Esophagus (tissue), 2 donors: ENCODE measurements around the gene MX1. TPM values are rescaled to one million over a fixed set of nuclear protein-coding genes. Genes with fewer than 3 reads are reported as not detected.

Experiments
- H3K27ac ChIP-seq, 2 donors: one replicate each; pipeline ENCODE4 v1.5.1; 2013; ENCODE audit warnings: low read depth in 2 of 2, mild to moderate bottlenecking in 2 of 2, inconsistent platforms in 1 of 2, low read length in 1 of 2, moderate library complexity in 1 of 2
- H3K27me3 ChIP-seq, 2 donors: one replicate each; pipeline ENCODE4 v1.6.1; 2013; ENCODE audit warnings: low read length in 2 of 2, control low read depth in 1 of 2, mild to moderate bottlenecking in 1 of 2; ENCODE audit not compliant: insufficient read depth in 2 of 2, control insufficient read depth in 1 of 2
- H3K36me3 ChIP-seq, 2 donors: one replicate each; pipeline ENCODE4 v1.6.1; 2013; ENCODE audit warnings: low read length in 1 of 2; ENCODE audit not compliant: control insufficient read depth in 2 of 2, insufficient read depth in 2 of 2
- H3K4me1 ChIP-seq, 2 donors: one replicate each; pipeline ENCODE4 v1.6.1; 2013; ENCODE audit warnings: low read length in 1 of 2; ENCODE audit not compliant: control insufficient read depth in 2 of 2, insufficient read depth in 2 of 2
- H3K4me3 ChIP-seq, 2 donors: one replicate each; pipeline ENCODE4 v1.5.1; 2013; ENCODE audit warnings: low read length in 2 of 2, mild to moderate bottlenecking in 2 of 2, low read depth in 1 of 2, moderate library complexity in 1 of 2
- H3K9me3 ChIP-seq, 2 donors: one replicate each; pipeline ENCODE4 v1.6.1; 2013; ENCODE audit warnings: mild to moderate bottlenecking in 2 of 2, low read depth in 1 of 2, low read length in 1 of 2, moderate library complexity in 1 of 2; ENCODE audit not compliant: control insufficient read depth in 2 of 2, insufficient read depth in 1 of 2
- WGBS, 2 donors: extraction: QIAGEN DNeasy Blood & Tissue Kit; methylation state at CpG; one replicate each; pipeline ENCODE4 v1.1.7; 2013; 5-methylcytosine and 5-hydroxymethylcytosine counted together
- polyA plus RNA-seq, 2 donors: library from polyadenylated mRNA; stranded (reverse); fragments of 200-250 nt; gene quantifications; one replicate each; pipeline ENCODE4 v1.2.3, GENCODE V29; 2013
- donor health status: healthy with polysubstance abuse.
- donor health status: Bipolar disorder and iron deficiency.

MX1 gene, protein sequence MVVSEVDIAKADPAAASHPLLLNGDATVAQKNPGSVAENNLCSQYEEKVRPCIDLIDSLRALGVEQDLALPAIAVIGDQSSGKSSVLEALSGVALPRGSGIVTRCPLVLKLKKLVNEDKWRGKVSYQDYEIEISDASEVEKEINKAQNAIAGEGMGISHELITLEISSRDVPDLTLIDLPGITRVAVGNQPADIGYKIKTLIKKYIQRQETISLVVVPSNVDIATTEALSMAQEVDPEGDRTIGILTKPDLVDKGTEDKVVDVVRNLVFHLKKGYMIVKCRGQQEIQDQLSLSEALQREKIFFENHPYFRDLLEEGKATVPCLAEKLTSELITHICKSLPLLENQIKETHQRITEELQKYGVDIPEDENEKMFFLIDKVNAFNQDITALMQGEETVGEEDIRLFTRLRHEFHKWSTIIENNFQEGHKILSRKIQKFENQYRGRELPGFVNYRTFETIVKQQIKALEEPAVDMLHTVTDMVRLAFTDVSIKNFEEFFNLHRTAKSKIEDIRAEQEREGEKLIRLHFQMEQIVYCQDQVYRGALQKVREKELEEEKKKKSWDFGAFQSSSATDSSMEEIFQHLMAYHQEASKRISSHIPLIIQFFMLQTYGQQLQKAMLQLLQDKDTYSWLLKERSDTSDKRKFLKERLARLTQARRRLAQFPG
- 10 to 100 TPM; 17.3 to 25.4 TPM for polyA plus RNA-seq

DNA sequence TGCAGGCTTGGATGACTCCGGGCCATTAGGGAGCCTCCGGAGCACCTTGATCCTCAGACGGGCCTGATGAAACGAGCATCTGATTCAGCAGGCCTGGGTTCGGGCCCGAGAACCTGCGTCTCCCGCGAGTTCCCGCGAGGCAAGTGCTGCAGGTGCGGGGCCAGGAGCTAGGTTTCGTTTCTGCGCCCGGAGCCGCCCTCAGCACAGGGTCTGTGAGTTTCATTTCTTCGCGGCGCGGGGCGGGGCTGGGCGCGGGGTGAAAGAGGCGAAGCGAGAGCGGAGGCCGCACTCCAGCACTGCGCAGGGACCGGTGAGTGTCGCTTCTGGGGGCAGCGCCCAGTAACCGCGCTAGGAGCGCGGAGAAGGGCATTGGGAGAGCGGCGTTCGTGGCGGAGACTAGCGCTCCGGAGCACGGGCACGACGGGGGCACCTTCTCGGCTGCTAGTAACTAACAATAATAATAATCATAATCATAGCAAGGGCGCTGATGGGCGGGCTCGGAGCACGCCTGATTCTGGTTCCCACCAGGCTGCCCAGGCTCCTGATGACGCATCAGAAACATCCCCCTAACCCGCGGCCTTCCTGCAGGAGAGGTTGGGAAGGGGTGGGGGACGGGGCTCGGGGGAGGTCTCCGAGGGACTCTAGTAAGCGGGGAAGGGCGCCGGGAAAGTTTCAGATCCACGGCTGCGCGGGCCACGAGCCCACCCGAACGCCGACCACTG is at the start of gene MX1:
MX1 (plus strand) TSS at position 286 of the 722 bp plus-strand sequence. CDS start 5,832 bp downstream, outside the sequence.
- Histone ChIP-seq H3K9me3 (no peaks in the 10 kb centered on the region), H3K4me3 (peak within 1 kb of the TSS; percentile 64 to 71), H3K27me3 (no peaks in the 10 kb centered on the region), H3K4me1 (peaks cover 2 to 5% of the 10 kb centered on the region in 2 donors), H3K27ac (peak within 1 kb of the TSS; percentile 54 to 65), H3K36me3 (no peaks in the 10 kb centered on the region)
- WGBS, 2 donors, result 1% methylated on average over 65 of the region's 65 CpGs

DNA sequence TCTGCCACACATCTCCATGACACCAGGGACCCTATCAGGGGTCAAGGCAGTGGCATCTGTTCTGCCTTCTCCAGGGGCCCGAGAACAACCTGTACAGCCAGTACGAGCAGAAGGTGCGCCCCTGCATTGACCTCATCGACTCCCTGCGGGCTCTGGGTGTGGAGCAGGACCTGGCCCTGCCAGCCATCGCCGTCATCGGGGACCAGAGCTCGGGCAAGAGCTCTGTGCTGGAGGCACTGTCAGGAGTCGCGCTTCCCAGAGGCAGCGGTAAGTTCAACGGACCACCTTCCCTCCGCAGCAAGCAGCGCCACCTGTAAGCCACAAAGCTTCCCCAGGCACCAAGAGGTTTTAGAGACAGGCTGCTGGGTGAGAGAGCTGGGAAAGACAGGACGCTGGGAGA is 48.3 kb upstream of the MX1 start:
- Histone ChIP-seq H3K27ac (peak overlapping the region in 1 of 2 donors; percentile 82), H3K36me3 (peaks cover 0 to 6% of the 10 kb centered on the region in 2 donors)
- 71 to 75% methylated on average over 16 of the region's 16 CpGs for WGBS, 2 donors

DNA sequence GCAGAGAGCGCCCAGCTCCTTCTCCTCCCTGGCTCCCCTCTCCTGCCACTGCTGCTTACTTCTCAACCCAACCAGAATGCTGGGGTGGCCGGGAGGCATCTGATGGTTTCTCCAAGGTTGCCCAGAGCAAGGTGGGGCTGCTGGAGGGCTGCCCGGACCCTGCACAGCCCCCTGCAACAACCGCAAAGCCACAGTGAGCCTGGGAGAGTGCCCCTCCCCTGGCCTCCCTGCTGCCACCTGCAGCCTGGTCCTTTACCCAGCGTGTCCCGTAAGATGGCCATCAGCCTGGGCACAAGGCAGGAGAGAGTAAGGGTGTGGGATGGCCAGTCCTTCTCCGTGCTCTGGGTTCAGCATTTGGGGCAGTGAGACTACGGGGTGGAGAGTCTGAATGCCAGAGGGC is 47.2 kb upstream of the MX1 start:
- H3K36me3 ChIP-seq, result peaks cover 0 to 6% of the 10 kb centered on the region in 2 donors
- H3K4me1 ChIP-seq, result peaks cover 4 to 21% of the 10 kb centered on the region in 2 donors
- H3K27ac ChIP-seq, result no peak overlapping the region
- 88 to 91% methylated on average over 8 of the region's 8 CpGs for WGBS, 2 donors
- H3K9me3 ChIP-seq, result no peaks in the 10 kb centered on the region
- H3K4me3 ChIP-seq, result no peak overlapping the region
- H3K27me3 ChIP-seq, result no peaks in the 10 kb centered on the region

More for the DNA sequence above, 48.3 kb upstream of the MX1 start:
- H3K4me3 ChIP-seq, result peak overlapping the region in 1 of 2 donors; percentile 14
- no peaks in the 10 kb centered on the region for H3K27me3 ChIP-seq
- peaks cover 4 to 21% of the 10 kb centered on the region in 2 donors for H3K4me1 ChIP-seq
- H3K9me3 ChIP-seq, result no peaks in the 10 kb centered on the region

DNA sequence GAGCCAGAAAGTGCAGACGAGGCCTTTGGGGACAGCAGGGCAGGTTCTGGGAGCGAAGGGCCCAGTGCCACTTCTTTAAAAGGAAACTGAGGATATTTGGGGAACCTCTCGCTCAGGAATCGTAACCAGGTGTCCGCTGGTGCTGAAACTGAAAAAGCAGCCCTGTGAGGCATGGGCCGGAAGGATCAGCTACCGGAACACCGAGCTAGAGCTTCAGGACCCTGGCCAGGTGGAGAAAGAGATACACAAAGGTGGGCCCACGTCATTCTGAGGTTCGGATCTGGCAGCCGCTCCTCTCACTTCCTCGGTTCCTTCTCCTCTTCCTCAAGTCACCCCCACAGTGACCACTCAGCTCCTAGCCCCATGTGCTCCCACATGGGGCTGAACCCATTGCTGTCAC is 46.1 kb upstream of the MX1 start:
- 91 to 94% methylated on average over 12 of the region's 12 CpGs for WGBS, 2 donors
- Histone ChIP-seq H3K36me3 (peaks cover 0 to 6% of the 10 kb centered on the region in 2 donors), H3K27ac (no peak overlapping the region), H3K9me3 (no peaks in the 10 kb centered on the region), H3K4me1 (peaks cover 4 to 21% of the 10 kb centered on the region in 2 donors), H3K4me3 (no peak overlapping the region), H3K27me3 (no peaks in the 10 kb centered on the region)

DNA sequence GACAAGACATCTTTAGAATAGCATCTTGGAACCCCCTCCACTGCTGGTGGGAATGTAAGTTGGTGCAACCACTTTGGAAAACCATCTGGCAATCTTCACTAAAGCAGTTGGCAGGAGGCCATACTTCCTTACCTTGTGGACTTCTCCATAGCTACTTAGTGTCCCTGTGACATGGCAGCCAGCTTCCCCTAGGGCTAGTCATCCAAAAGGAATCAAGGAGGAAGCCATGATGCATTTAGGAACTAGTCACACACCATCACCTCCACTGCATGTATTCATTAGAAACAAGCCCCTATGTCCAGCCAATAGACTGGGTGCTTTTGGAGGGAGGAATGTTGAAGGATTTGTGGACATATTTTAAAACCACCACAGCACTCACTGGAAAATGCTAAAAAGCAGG is 44.3 kb upstream of the MX1 start:
- Histone ChIP-seq H3K27me3 (no peaks in the 10 kb centered on the region), H3K4me1 (peaks cover 4 to 12% of the 10 kb centered on the region in 2 donors), H3K36me3 (peaks cover 0 to 6% of the 10 kb centered on the region in 2 donors), H3K4me3 (no peak overlapping the region), H3K9me3 (no peaks in the 10 kb centered on the region), H3K27ac (no peak overlapping the region)

DNA sequence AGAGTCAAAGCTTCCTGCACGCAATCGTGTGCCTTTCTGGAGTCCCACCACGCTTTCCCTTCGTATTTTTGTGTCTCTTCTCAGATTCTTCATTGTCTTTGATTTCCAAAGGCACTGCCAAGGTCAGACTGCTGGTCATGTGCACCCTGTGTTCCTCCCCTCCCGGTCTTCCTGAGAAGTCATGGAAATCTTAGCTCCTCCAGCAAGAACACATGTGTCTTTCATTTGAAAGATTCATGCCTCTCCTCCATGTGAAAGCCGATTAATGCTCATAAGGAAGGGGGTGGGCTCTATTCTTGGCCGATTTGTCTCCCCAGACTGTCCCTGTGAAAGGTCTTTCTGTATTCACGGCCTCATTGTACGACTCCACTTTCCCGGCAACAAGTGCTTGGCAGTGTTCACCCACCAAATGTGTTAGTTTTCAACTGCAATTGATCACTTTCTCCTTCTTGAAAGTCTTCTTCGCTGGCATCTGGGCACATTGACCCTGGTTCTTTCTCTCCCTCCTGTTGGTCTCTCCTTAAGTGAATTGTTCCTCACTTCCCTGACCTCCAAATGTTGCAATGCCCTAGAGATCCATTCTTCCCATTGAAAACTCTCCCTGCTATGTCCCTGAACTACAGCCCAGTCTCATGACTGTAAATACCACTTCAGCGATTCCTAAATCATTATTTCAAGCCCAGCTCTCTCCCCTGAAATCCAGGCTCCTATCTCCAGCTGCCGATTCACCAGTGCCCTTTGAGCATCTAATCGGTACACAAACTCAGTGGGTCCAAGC is 38.8 kb upstream of the MX1 start:
- peaks cover 2% of the 10 kb centered on the region in 2 donors for H3K9me3 ChIP-seq
- H3K27me3 ChIP-seq, result no peaks in the 10 kb centered on the region
- 90 to 92% methylated on average over 14 of the region's 14 CpGs for WGBS, 2 donors
- no peak overlapping the region for H3K4me3 ChIP-seq
- H3K27ac ChIP-seq, result no peak overlapping the region
- H3K4me1 ChIP-seq, result no peaks in the 10 kb centered on the region
- H3K36me3 ChIP-seq, result peaks cover 0 to 4% of the 10 kb centered on the region in 2 donors

DNA sequence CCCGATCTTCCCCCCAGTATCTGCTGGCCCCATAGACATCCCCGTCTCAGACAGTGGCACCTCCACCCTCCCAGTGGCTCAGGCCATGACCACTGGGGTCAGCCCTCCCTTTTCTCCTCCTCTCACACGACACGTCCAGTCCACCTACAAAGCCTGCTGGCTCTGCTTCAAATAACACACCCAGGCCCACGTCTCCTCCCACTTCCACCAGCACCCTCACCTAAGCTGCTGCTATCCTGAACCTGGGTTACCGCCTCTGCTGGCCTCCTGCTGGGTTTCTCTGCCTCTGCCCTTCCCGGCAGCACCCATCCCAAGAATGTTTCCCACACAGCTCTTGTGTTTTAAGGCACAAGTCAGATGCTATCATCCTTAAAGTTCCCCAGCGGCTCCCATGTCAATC is 38.2 kb upstream of the MX1 start:
- no peaks in the 10 kb centered on the region for H3K27me3 ChIP-seq
- no peaks in the 10 kb centered on the region for H3K4me1 ChIP-seq
- H3K36me3 ChIP-seq, result peaks cover 0 to 4% of the 10 kb centered on the region in 2 donors
- 85 to 87% methylated on average over 8 of the region's 8 CpGs for WGBS, 2 donors
- no peak overlapping the region for H3K4me3 ChIP-seq
- H3K27ac ChIP-seq, result no peak overlapping the region
- H3K9me3 ChIP-seq, result peaks cover 2% of the 10 kb centered on the region in 2 donors

DNA sequence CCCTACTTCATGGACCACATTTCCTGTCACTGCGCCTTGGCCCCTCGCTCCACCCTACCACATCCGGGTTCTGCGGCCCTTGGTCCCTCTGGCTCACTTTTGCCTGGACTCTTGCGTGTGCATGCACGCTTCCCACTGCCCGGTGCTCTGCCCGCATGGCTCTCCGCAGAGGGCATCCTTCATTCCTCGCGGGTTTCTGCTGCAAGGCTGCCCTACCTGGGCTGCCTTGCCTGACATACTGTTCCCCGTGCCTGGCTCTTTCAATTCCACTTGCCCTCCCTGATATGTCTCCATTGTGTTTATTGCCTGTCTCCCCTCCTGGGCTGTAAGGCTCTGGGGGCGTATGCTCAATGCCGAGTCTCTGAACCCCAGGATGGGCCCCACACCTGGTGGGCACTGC is 37.8 kb upstream of the MX1 start:
- WGBS, 2 donors, result 96 to 97% methylated on average over 14 of the region's 14 CpGs
- peaks cover 0 to 4% of the 10 kb centered on the region in 2 donors for H3K36me3 ChIP-seq
- H3K27ac ChIP-seq, result no peak overlapping the region
- H3K27me3 ChIP-seq, result no peaks in the 10 kb centered on the region
- peaks cover 2% of the 10 kb centered on the region in 2 donors for H3K9me3 ChIP-seq
- H3K4me3 ChIP-seq, result no peak overlapping the region
- H3K4me1 ChIP-seq, result no peaks in the 10 kb centered on the region
